Endothelial cell (in vitro differentiated cells): Measurements from ENCODE around the gene HOXB8. TPM values are rescaled to one million over a fixed set of nuclear protein-coding genes. Genes with fewer than 3 reads are reported as not detected.

ENCODE experiments used
- DNase-seq: peaks from one replicate; pipeline ENCODE4 v3.0.0; 2021; ENCODE audit warnings: low spot score
- H3K27ac Mint-ChIP-seq: one replicate; pipeline ENCODE4 v1.8.0; 2021; ENCODE audit warnings: mixed read lengths, inconsistent platforms; ENCODE audit not compliant: unreplicated experiment
- H3K27me3 Mint-ChIP-seq: one replicate; pipeline ENCODE4 v1.8.0; 2021; ENCODE audit warnings: mild to moderate bottlenecking, moderate library complexity, mixed read lengths, inconsistent platforms; ENCODE audit not compliant: unreplicated experiment
- H3K36me3 Mint-ChIP-seq: one replicate; pipeline ENCODE4 v1.8.0; 2021; ENCODE audit warnings: mild to moderate bottlenecking, low read depth, mixed read lengths, inconsistent platforms; ENCODE audit not compliant: unreplicated experiment
- H3K4me1 Mint-ChIP-seq: one replicate; pipeline ENCODE4 v1.8.0; 2021; ENCODE audit warnings: mild to moderate bottlenecking, mixed read lengths, inconsistent platforms; ENCODE audit not compliant: unreplicated experiment
- H3K4me3 Mint-ChIP-seq: one replicate; pipeline ENCODE4 v1.8.0; 2021; ENCODE audit warnings: mild to moderate bottlenecking, mixed read lengths, inconsistent platforms; ENCODE audit not compliant: unreplicated experiment
- H3K9me3 Mint-ChIP-seq: one replicate; pipeline ENCODE4 v1.8.0; 2021; ENCODE audit warnings: mixed read lengths, inconsistent platforms; ENCODE audit not compliant: unreplicated experiment
- total RNA-seq: library from RNA; stranded (reverse); fragmentation: NEBNext Ultra II Directional; extraction: Animal tissue kit (Norgen Biotek cat#: 25700); gene quantifications from one replicate; pipeline ENCODE4 v1.2.1, GENCODE V29; 2021; ENCODE audit not compliant: unreplicated experiment
- TF ChIP-seq, protein P1 (sequence below): fragments of 200-600 bp; sonication (generic); IDR thresholded peaks from one replicate; pipeline ENCODE4 v1.5.0; 2021; ENCODE audit warnings: antibody characterized with exemption; ENCODE audit not compliant: unreplicated experiment

HOXB8 gene
- total RNA-seq, 1 donor from 2014 or later, result 0.15 TPM

DNA sequence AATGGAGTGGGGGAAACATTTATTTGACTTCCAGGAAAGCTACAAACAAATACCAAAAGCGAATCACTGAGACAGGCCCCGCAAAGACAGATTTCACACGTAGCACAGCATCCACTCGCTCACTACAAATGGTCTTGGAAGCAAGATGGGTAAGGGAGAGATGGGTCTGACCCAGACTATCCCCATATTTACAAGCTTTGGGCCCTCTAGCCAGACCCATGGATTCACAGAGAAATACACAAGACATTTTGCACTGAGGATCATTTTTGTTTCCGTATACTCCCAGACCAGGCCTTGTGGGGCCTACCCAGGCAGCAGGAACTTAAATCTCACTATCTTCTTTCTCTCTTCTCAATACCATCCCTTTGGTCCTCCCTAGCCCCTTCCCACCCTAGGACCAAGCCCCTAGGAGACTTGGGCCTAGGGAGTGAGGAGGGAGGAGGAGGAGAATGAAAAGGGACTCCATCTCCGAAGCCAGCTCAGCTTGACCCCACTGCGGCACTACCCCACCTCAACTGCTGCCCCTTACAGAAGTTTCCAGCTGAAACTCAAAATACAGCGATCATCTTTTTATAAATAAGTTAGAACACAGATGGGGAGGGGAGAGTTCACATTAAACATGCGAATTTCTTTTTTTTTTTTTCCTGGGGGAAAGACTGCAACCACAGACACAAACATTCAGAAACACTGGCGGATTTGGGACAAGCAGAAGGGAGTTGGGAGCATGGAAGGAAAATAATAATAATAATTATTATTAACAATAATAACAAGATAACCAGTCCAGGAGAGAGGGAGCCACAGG, 23.6 kb downstream of the HOXB8 start:
- peaks cover 65% of the 10 kb centered on the region for H3K4me1 Mint-ChIP-seq
- H3K27me3 Mint-ChIP-seq, result peaks cover 44% of the 10 kb centered on the region
- H3K9me3 Mint-ChIP-seq, result no peaks in the 10 kb centered on the region
- H3K27ac Mint-ChIP-seq, result no peak overlapping the region
- no peak for DNase-seq
- TF ChIP-seq, protein P1, sequence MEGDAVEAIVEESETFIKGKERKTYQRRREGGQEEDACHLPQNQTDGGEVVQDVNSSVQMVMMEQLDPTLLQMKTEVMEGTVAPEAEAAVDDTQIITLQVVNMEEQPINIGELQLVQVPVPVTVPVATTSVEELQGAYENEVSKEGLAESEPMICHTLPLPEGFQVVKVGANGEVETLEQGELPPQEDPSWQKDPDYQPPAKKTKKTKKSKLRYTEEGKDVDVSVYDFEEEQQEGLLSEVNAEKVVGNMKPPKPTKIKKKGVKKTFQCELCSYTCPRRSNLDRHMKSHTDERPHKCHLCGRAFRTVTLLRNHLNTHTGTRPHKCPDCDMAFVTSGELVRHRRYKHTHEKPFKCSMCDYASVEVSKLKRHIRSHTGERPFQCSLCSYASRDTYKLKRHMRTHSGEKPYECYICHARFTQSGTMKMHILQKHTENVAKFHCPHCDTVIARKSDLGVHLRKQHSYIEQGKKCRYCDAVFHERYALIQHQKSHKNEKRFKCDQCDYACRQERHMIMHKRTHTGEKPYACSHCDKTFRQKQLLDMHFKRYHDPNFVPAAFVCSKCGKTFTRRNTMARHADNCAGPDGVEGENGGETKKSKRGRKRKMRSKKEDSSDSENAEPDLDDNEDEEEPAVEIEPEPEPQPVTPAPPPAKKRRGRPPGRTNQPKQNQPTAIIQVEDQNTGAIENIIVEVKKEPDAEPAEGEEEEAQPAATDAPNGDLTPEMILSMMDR, result no peak
- no peaks in the 10 kb centered on the region for H3K36me3 Mint-ChIP-seq
- H3K4me3 Mint-ChIP-seq, result peak overlapping the region; percentile 56

DNA sequence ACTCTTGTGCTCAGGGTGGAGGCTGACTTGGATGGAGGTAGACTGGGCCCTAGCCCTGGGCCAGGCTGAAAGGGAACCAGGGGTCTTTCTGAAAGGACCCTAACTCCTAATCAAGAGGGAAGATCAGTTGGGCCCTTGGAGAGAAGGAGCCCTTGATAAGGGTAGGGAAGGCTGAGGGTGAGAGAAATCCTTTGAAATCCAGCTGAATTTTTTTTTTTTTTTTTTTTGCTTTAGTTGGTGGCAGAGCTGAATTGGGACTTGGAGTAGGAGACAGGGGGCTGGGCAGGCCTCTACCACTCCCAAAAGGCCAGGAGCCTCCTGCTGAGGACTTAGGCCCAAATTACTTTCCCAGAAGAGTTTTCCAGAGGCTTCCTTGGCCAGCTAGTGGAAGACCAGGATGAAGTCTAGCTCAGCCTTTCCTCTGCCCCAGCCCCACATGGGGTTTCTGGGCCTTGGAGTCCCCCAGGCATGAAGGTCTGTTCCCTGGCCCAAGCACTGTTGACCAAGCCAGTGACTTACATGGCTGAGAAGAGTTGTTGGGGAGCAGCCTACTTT, 24.4 kb downstream of the HOXB8 start:
- Mint-ChIP-seq H3K4me1 (peaks cover 67% of the 10 kb centered on the region), H3K4me3 (no peak overlapping the region), H3K36me3 (no peaks in the 10 kb centered on the region), H3K27ac (no peak overlapping the region), H3K27me3 (peaks cover 46% of the 10 kb centered on the region), H3K9me3 (no peaks in the 10 kb centered on the region)
- DNase-seq, result no peak
- TF ChIP-seq, protein P1, result no peak

DNA sequence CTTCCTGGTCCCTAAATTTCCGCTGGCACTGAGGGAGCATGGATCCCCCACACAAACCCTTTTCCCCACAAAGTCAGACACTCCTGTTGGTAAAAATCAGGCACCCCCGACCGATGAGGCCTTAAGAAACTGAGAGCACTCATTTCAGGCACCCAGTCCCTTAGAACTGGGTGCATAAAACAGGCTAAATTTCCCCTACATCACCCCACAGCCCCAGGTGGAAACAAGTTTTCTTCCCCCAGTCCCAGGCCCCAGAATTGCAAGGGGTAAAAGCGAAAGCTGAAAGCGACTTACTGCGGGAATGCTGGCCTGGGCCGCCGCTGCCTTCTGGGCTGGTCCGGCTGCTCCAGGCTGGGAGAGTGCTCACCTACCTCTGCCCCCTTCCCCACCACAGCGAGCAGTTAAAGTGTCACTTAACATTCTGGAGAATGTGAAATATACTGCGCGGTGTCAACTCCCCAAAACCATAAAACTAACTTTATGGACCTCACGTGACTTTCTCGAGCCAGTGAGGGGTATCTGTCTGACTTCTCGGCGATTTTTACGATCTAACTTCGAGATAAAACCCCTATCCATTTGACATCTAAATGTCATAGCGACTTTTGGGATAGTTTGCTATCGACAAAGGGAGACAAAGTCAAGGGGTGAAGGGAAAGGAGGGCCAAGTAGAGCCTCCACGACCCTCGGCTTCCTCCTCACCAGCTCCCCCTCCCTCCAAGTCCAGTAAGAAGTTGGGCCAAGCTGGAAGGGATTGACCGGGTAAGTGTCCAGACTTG, 25.1 kb downstream of the HOXB8 start, which contains the start of gene HOXB3:
Gene HOXB3, minus strand, starts transcription at position 411 of the 776 bp plus-strand sequence. CDS start 37,767 bp downstream, outside the sequence.
- H3K4me3 Mint-ChIP-seq, result peak within 1 kb of the TSS; percentile 71
- no peaks in the 10 kb centered on the region for H3K36me3 Mint-ChIP-seq
- TF ChIP-seq, protein P1, result no peak
- no peaks in the 10 kb centered on the region for H3K9me3 Mint-ChIP-seq
- no peak for DNase-seq
- H3K4me1 Mint-ChIP-seq, result peaks cover 65% of the 10 kb centered on the region
- peaks cover 45% of the 10 kb centered on the region for H3K27me3 Mint-ChIP-seq
- H3K27ac Mint-ChIP-seq, result no peak within 1 kb of the TSS

DNA sequence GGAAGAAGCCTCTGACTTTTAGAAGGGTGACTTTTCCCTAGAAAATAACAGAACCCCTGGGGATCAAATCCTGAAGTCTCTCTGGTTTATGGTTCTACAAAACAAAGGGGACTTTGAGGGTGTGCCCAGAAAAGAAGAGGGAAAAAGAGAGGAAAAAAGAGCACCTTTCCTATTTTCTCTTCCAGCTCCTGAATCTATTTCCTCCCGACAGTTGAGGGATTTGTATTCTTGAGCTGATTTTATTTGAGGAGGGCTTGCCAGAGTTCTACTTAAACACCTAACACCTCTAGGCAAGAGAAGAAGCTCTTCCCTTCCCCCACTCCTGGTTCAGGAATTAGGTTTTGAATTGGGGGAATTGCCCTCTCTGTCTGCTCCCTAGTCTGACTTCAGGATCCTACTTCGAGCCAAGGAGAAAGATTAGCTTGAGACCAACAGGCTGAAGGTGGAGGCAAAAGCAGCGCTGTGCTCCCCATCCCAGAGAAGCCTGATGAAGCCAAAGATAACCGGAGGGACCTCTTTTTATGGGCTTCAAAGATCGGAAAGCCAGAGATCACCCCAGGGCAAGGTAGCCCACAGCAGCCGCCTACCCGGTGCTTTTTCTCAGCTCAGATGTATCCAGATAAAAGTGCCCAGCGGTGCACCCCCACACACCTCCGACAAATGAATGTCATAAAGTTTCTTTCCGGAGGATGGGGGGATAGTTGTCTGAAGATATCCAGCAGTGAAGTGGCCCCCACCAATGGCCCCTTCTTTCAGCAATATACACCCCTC, 25.8 kb downstream of the HOXB8 start:
- DNase-seq, result no peak
- peak overlapping the region; percentile 71 for H3K4me3 Mint-ChIP-seq

More for the DNA sequence above, 25.8 kb downstream of the HOXB8 start:
- Mint-ChIP-seq H3K36me3 (no peaks in the 10 kb centered on the region), H3K9me3 (no peaks in the 10 kb centered on the region), H3K4me1 (peaks cover 61% of the 10 kb centered on the region), H3K27ac (no peak overlapping the region), H3K27me3 (peaks cover 51% of the 10 kb centered on the region)
- TF ChIP-seq, protein P1, result no peak
